ENCODE results near the gene FBN3. TPM values are rescaled to one million over a fixed set of nuclear protein-coding genes. Genes with fewer than 3 reads are reported as not detected.

Gene FBN3
- total RNA-seq, 4 donors from 2014 or later = under 0.01 TPM; not detected in 3

DNA sequence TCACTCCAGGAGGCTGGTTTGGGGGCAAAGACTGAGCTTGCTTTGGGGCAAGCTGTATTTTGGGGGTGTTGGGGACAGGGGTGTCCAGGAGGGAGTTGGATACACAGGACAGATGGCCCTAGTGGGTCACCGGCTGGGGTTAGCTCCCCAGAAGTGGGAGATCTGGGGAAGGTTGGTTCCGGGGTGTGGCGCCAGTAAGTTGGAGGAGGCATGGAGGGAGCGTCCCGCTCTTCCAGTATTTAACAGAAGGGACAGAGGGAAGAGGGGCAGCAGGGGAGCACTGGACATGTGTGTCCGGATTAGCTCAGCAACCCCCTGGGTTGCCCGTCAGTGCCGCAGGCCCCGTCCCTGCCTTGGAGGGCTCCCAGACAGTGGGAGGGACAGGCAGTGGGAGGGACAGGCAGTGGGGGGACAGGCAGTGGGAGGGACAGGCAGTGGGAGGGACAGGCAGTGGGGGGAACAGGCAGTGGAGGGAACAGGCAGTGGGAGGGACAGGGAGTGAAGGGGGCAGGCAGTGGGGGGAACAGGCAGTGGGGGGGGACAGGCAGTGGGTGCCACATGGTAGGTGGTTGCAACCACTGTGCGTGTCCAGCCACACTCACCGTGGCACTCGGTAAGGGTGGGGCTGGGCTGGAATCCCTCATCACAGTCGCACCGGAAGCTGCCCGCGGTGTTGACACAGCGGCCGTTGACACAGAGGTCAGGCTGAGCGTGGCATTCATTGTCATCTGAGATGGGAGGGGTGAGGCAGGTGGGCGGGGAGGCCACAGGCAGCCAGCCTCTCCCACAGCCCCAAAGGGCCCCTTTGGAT, 63.6 kb downstream of the FBN3 start:
- intact Hi-C loops (cut with DNase I) = no loop called here
- no peaks in the 10 kb centered on the region for H3K4me1 ChIP-seq
- DNase-seq (ENCODE audit: extremely low spot score) = no peak
- peaks cover 0 to 8% (median 0%) of the 10 kb centered on the region in 4 donors for H3K9me3 ChIP-seq
- H3K27me3 ChIP-seq = peaks cover 0 to 20% (median 0%) of the 10 kb centered on the region in 4 donors
- no peaks in the 10 kb centered on the region for H3K36me3 ChIP-seq
- WGBS = 70% methylated on average over 20 of the region's 20 CpGs
- TF ChIP-seq POLR2AphosphoS5 (IDR thresholded peaks at IDR 0.05) = no peak
- H3K27ac ChIP-seq (replicated peaks in 1 of 4) = no peak overlapping the region
- H3K4me3 ChIP-seq = no peak overlapping the region

DNA sequence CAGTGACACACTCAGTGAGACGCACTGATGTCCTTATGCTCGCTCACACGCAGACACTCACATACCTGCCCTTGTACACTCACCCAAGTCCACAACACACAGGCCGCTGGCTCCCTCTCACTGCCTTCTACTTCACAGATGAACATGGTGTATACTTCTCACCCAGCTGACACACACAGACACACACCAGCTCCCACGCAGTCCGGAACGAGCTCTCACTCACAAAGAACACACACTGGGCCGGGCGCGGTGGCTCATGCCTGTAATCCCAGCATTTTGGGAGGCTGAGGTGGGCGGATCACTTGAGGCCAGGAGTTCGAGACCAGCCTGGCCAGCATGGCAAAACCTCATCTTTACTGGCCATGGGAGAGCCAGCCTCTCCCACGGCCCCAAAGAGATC, 65.2 kb downstream of the FBN3 start:
- no peak for DNase-seq (ENCODE audit: extremely low spot score)
- TF ChIP-seq POLR2A (IDR thresholded peaks at IDR 0.05; ENCODE audit: low read depth) (no peak), EP300 (IDR thresholded peaks at IDR 0.05) (no peak), POLR2AphosphoS5 (IDR thresholded peaks at IDR 0.05) (no peak)
- TF ChIP-seq, protein P1, sequence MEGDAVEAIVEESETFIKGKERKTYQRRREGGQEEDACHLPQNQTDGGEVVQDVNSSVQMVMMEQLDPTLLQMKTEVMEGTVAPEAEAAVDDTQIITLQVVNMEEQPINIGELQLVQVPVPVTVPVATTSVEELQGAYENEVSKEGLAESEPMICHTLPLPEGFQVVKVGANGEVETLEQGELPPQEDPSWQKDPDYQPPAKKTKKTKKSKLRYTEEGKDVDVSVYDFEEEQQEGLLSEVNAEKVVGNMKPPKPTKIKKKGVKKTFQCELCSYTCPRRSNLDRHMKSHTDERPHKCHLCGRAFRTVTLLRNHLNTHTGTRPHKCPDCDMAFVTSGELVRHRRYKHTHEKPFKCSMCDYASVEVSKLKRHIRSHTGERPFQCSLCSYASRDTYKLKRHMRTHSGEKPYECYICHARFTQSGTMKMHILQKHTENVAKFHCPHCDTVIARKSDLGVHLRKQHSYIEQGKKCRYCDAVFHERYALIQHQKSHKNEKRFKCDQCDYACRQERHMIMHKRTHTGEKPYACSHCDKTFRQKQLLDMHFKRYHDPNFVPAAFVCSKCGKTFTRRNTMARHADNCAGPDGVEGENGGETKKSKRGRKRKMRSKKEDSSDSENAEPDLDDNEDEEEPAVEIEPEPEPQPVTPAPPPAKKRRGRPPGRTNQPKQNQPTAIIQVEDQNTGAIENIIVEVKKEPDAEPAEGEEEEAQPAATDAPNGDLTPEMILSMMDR (IDR thresholded peaks at IDR 0.05) = no peak
- intact Hi-C loops (cut with DNase I) = no loop called here

DNA sequence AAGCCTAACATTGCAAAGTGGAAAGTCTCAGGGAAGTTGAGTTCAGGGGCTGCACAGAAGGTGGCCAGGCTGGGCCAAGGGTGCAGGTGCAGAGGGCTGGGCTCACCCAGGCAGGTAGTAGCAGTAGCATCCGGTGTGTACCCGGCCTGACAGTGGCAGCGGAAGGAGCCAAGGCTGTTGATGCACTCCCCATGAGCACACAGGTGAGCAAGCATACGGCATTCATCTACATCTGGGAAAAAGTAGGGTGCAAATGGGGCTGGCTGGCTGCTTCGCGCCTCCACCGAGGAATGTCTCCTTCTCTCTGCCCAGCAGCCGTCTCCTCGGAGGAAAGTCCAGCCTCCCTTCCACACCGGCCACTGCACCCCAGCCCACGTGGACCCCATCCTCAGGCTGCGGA, 66.3 kb downstream of the FBN3 start:
- no peak for DNase-seq (ENCODE audit: extremely low spot score)
- 84% methylated on average over 11 of the region's 12 CpGs for WGBS
- H3K36me3 ChIP-seq = no peaks in the 10 kb centered on the region

More for the DNA sequence above, 65.2 kb downstream of the FBN3 start:
- no peaks in the 10 kb centered on the region for H3K4me1 ChIP-seq
- no peak overlapping the region for H3K27ac ChIP-seq (replicated peaks in 1 of 4)
- no peaks in the 10 kb centered on the region for H3K9me3 ChIP-seq
- WGBS = 94% methylated on average over 13 of the region's 13 CpGs
- H3K27me3 ChIP-seq = peaks cover 0 to 20% (median 0%) of the 10 kb centered on the region in 4 donors
- no peaks in the 10 kb centered on the region for H3K36me3 ChIP-seq
- H3K4me3 ChIP-seq = no peak overlapping the region

DNA sequence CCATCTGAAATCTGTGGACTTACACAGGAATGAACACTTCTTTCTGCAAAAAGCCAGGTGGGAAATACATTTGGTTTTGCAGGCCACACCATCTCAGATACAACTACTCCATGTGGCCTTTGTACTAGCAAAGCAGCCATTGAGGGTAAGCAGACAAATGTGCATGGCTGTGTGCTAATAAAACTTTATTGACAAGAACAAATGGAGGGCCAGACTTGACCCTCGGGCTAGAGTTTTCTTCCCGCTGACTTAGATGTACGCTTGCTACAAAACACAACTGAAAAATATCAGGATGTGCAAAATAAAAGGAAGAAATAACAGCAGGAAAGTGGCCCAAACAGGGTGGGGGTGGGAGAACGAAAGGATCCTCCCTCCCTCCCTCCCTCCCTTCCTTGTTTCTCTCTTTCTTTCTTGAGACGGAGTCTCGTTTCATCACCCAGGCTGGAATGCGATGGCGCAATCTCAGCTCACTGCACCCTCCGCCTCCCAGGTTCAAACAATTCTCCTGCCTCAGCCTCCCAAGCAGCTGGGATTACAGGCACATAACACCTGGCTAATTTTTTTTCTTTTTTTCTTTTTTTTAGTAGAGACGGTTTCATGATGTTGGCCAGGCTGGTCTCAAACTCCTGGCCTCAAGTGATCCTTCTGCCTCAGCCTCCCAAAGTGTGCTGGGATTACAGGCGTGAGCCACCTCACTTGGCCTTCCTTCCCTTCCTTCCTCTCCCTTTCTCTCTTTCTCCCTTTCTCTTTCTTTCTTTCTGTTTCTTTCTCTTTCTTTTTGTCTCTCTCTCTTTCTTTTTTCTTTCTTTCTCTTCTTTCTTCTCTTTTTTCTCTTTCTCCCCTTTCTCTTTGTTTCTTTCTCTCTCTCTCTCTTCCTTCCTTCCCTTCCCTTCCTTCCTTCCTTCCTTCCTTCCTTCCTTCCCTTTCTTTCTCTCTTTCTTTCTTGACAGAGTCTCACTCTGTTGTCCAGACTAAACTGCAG, 67.5 kb downstream of the FBN3 start:
- Histone ChIP-seq H3K27me3 (peaks cover 0 to 14% (median 0%) of the 10 kb centered on the region in 4 donors), H3K4me1 (no peaks in the 10 kb centered on the region), H3K36me3 (no peaks in the 10 kb centered on the region), H3K4me3 (no peak overlapping the region), H3K9me3 (no peaks in the 10 kb centered on the region), H3K27ac (replicated peaks in 1 of 4) (no peak overlapping the region)
- WGBS = 83% methylated on average over 11 of the region's 11 CpGs
- intact Hi-C loops (cut with DNase I) = no loop called here
- TF ChIP-seq POLR2A (IDR thresholded peaks at IDR 0.05; ENCODE audit: low read depth) = no peak
- no peak for TF ChIP-seq EP300 (IDR thresholded peaks at IDR 0.05)
- TF ChIP-seq, protein P1 (IDR thresholded peaks at IDR 0.05) = no peak
- no peak for TF ChIP-seq POLR2AphosphoS5 (IDR thresholded peaks at IDR 0.05)
- DNase-seq (ENCODE audit: extremely low spot score) = no peak

More for the DNA sequence above, 66.3 kb downstream of the FBN3 start:
- peaks cover 0 to 20% (median 0%) of the 10 kb centered on the region in 4 donors for H3K27me3 ChIP-seq
- intact Hi-C loops (cut with DNase I) = no loop called here
- H3K9me3 ChIP-seq = no peaks in the 10 kb centered on the region
- no peak overlapping the region for H3K27ac ChIP-seq (replicated peaks in 1 of 4)
- no peaks in the 10 kb centered on the region for H3K4me1 ChIP-seq
- no peak overlapping the region for H3K4me3 ChIP-seq
- no peak for TF ChIP-seq POLR2A (IDR thresholded peaks at IDR 0.05; ENCODE audit: low read depth)

DNA sequence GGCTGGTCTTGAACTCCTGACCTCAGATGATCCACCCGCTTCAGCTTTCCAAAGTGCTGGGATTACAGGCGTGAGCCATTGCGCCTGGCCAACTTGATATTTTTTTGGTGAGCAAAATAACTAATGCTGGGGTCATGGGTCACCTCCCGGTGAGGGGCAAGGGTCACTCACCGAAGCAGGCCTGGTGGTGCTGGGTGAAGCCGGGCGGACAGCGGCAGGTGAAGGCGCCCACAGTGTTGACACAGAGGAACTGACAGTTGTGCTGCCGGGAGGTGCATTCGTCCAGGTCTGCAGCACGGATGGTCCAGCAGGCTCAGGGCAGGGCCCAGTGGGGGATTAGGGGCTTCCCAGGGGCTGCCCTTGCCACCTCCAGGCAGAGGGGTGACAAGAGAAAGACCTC, 68.6 kb downstream of the FBN3 start:
- no peak for DNase-seq (ENCODE audit: extremely low spot score)
- Histone ChIP-seq H3K9me3 (no peaks in the 10 kb centered on the region), H3K4me1 (no peaks in the 10 kb centered on the region), H3K27me3 (peaks cover 0 to 7% (median 0%) of the 10 kb centered on the region in 4 donors), H3K27ac (replicated peaks in 1 of 4) (no peak overlapping the region), H3K4me3 (no peak overlapping the region), H3K36me3 (no peaks in the 10 kb centered on the region)
- TF ChIP-seq, protein P1 (IDR thresholded peaks at IDR 0.05) = no peak
- TF ChIP-seq POLR2AphosphoS5 (IDR thresholded peaks at IDR 0.05) = no peak
- TF ChIP-seq EP300 (IDR thresholded peaks at IDR 0.05) = no peak
- TF ChIP-seq POLR2A (IDR thresholded peaks at IDR 0.05; ENCODE audit: low read depth) = no peak
- intact Hi-C loops (cut with DNase I) = no loop called here
- 93% methylated on average over 12 of the region's 12 CpGs for WGBS
